Endodermal cell (in vitro differentiated cells): ENCODE results near the gene TRAF3IP1. TPM values are rescaled to one million over a fixed set of nuclear protein-coding genes. Genes with fewer than 3 reads are reported as not detected.

ENCODE experiments used
- DNase-seq: peaks from one replicate; pipeline ENCODE4 v3.0.0-alpha.2; 2017
- H3K27ac ChIP-seq: 2 replicates; pipeline ENCODE4 v1.5.1; 2013; ENCODE audit warnings: mild to moderate bottlenecking, low read depth, low read length, moderate library complexity
- H3K27me3 ChIP-seq: 2 replicates; pipeline ENCODE4 v1.6.1; 2013; ENCODE audit warnings: mild to moderate bottlenecking, low read length, moderate library complexity; ENCODE audit not compliant: insufficient read depth, control insufficient read depth, poor library complexity, severe bottlenecking
- H3K36me3 ChIP-seq: 2 replicates; pipeline ENCODE4 v1.7.0; 2013; ENCODE audit warnings: mild to moderate bottlenecking, low read length, moderate library complexity; ENCODE audit not compliant: control insufficient read depth, insufficient read depth
- H3K4me1 ChIP-seq: one replicate; pipeline ENCODE4 v1.7.0; 2013; ENCODE audit warnings: low read length; ENCODE audit not compliant: control insufficient read depth, insufficient read depth
- H3K4me3 ChIP-seq: 2 replicates; pipeline ENCODE4 v1.5.1; 2013; ENCODE audit warnings: mild to moderate bottlenecking, low read length, moderate library complexity
- H3K9ac ChIP-seq: 2 replicates; pipeline ENCODE4 v1.6.1; 2013; ENCODE audit warnings: mild to moderate bottlenecking, low read length, moderate library complexity; ENCODE audit not compliant: poor library complexity, severe bottlenecking; ENCODE audit errors: extremely low read depth
- H3K9me3 ChIP-seq: 2 replicates; pipeline ENCODE4 v1.6.1; 2013; ENCODE audit warnings: mild to moderate bottlenecking, low read length, moderate library complexity; ENCODE audit not compliant: control insufficient read depth
- H3K27ac Mint-ChIP-seq: 2 replicates; pipeline ENCODE4 v1.8.0; 2020; ENCODE audit warnings: mixed read lengths
- H3K27me3 Mint-ChIP-seq: 2 replicates; pipeline ENCODE4 v1.8.0; 2021; ENCODE audit warnings: mild to moderate bottlenecking, mixed read lengths; ENCODE audit not compliant: insufficient read depth
- H3K36me3 Mint-ChIP-seq: 2 replicates; pipeline ENCODE4 v1.8.0; 2020; ENCODE audit warnings: low read depth, mixed read lengths
- H3K4me1 Mint-ChIP-seq: 2 replicates; pipeline ENCODE4 v1.8.0; 2020; ENCODE audit warnings: mixed read lengths
- H3K4me3 Mint-ChIP-seq: 2 replicates; pipeline ENCODE4 v1.8.0; 2020; ENCODE audit warnings: mild to moderate bottlenecking, moderate library complexity, mixed read lengths
- H3K9me3 Mint-ChIP-seq: 2 replicates; pipeline ENCODE4 v1.8.0; 2020; ENCODE audit warnings: mild to moderate bottlenecking, mixed read lengths
- CTCF ChIP-seq: fragments of 200-600 bp; sonication (generic); conservative IDR thresholded peaks from 2 replicates; pipeline ENCODE4 v1.5.0; 2021; ENCODE audit warnings: antibody characterized with exemption, mild to moderate bottlenecking
- WGBS, 2 experiments: methylation state at CpG; one replicate each; pipeline versions ENCODE4 v1.1.5 to v1.1.7; 2013; ENCODE audit warnings: missing lambda C conversion rate in 2 of 2, mixed read lengths in 1 of 2; ENCODE audit not compliant: insufficient coverage in 1 of 2, insufficient read length in 1 of 2; 5-methylcytosine and 5-hydroxymethylcytosine counted together
- total RNA-seq, 2 donors: library from RNA; stranded (reverse); fragmentation: NEBNext Ultra II Directional in 1 of 2; extraction: Animal tissue kit (Norgen Biotek cat#: 25700) in 1 of 2; gene quantifications; 2 replicates in 1 of 2; 3 replicates in 1 of 2; pipeline ENCODE4 v1.2.1, GENCODE V29; 2021

The TRAF3IP1 gene
- total RNA-seq, 2 donors from 2014 or later: 21.9 to 28.3 TPM

GRCh38 chr2:238391042-238391689, 70.8 kb downstream of the TRAF3IP1 start:
- TF ChIP-seq CTCF: no peak
- Histone ChIP-seq H3K9ac (no peak overlapping the region), H3K9me3 (no peaks in the 10 kb centered on the region), H3K4me3 (no peak overlapping the region), H3K36me3 (no peaks in the 10 kb centered on the region), H3K27me3 (no peaks in the 10 kb centered on the region), H3K27ac (no peak overlapping the region), H3K4me1 (no peaks in the 10 kb centered on the region)
- Mint-ChIP-seq H3K27ac (no peak overlapping the region), H3K27me3 (no peaks in the 10 kb centered on the region), H3K4me3 (no peak overlapping the region), H3K9me3 (no peaks in the 10 kb centered on the region), H3K36me3 (peaks cover 7% of the 10 kb centered on the region), H3K4me1 (no peaks in the 10 kb centered on the region)
- 86 to 93% methylated on average over 4 to 6 of the region's 6 CpGs for WGBS, 2 experiments
- no peak for DNase-seq

DNA sequence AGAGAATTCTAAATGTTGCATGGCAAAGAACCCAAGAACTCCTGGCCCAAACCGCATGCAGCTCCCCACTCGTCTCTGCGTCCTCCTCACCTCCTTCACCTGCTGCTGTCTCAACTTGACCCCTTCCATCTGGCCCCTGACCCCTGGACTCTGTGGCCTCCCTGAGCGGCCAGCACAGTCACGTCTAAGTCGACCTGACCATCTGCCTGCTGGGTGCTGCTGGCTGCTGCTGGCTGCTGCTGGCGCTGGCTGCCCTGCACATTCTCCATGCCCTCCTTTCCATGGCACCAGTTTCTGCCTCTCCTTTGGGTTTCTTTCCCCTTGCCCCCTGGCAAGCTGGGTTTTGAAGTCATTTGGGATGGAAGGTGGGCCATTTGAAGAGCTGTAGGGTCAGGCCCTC, 76.3 kb downstream of the TRAF3IP1 start:
- Histone ChIP-seq H3K27me3 (no peaks in the 10 kb centered on the region), H3K9ac (no peak overlapping the region), H3K36me3 (peaks cover 21% of the 10 kb centered on the region), H3K4me1 (no peaks in the 10 kb centered on the region), H3K4me3 (no peak overlapping the region), H3K27ac (no peak overlapping the region), H3K9me3 (no peaks in the 10 kb centered on the region)
- no peak overlapping the region for H3K4me3 Mint-ChIP-seq
- H3K27me3 Mint-ChIP-seq: no peaks in the 10 kb centered on the region
- 92 to 94% methylated on average over 7 of the region's 7 CpGs for WGBS, 2 experiments
- TF ChIP-seq CTCF: no peak
- H3K9me3 Mint-ChIP-seq: no peaks in the 10 kb centered on the region
- no peaks in the 10 kb centered on the region for H3K4me1 Mint-ChIP-seq
- no peak overlapping the region for H3K27ac Mint-ChIP-seq
- peaks cover 15% of the 10 kb centered on the region for H3K36me3 Mint-ChIP-seq
- no peak for DNase-seq

GRCh38 chr2:238397356-238397755, 77.0 kb downstream of the TRAF3IP1 start:
- Histone ChIP-seq H3K36me3 (peaks cover 21% of the 10 kb centered on the region), H3K4me3 (no peak overlapping the region), H3K27me3 (no peaks in the 10 kb centered on the region), H3K9ac (no peak overlapping the region), H3K27ac (no peak overlapping the region), H3K9me3 (no peaks in the 10 kb centered on the region), H3K4me1 (no peaks in the 10 kb centered on the region)
- no peaks in the 10 kb centered on the region for H3K4me1 Mint-ChIP-seq
- no peaks in the 10 kb centered on the region for H3K9me3 Mint-ChIP-seq
- 93 to 96% methylated on average over 8 to 14 of the region's 14 CpGs for WGBS, 2 experiments
- no peak overlapping the region for H3K4me3 Mint-ChIP-seq
- H3K27ac Mint-ChIP-seq: no peak overlapping the region
- no peak for DNase-seq
- H3K36me3 Mint-ChIP-seq: peaks cover 16% of the 10 kb centered on the region
- H3K27me3 Mint-ChIP-seq: no peaks in the 10 kb centered on the region
- no peak for TF ChIP-seq CTCF
